Measurements from ENCODE around the gene FBXO40.

Gene FBXO40

GRCh38 chr3:121662742-121663141, 69.6 kb downstream of the FBXO40 start:
- DNase-seq (ENCODE audit: low spot score): no peak

GRCh38 chr3:121663171-121663847, 70.1 kb downstream of the FBXO40 start:
- no peak for DNase-seq (ENCODE audit: low spot score)

- DNase-seq (ENCODE audit: low spot score): no peak
Observed at GRCh38 chr3:121665488-121665887, 72.3 kb downstream of the FBXO40 start.

GRCh38 chr3:121667333-121667732, 74.2 kb downstream of the FBXO40 start:
- no peak for DNase-seq (ENCODE audit: low spot score)

GRCh38 chr3:121670676-121671075, 77.5 kb downstream of the FBXO40 start:
- DNase-seq (ENCODE audit: low spot score): no peak

GRCh38 chr3:121677141-121677540, 84.0 kb downstream of the FBXO40 start:
- DNase-seq (ENCODE audit: low spot score): no peak
